ENCODE measurements around the gene CHPT1. TPM values are rescaled to one million over a fixed set of nuclear protein-coding genes. Genes with fewer than 3 reads are reported as not detected.

The CHPT1 gene
- total and polyA plus RNA-seq, 2 donors (not counting 3 experiments of a cell fraction or from before 2014, with no cell fraction given), result 12.1 to 19.3 TPM

DNA sequence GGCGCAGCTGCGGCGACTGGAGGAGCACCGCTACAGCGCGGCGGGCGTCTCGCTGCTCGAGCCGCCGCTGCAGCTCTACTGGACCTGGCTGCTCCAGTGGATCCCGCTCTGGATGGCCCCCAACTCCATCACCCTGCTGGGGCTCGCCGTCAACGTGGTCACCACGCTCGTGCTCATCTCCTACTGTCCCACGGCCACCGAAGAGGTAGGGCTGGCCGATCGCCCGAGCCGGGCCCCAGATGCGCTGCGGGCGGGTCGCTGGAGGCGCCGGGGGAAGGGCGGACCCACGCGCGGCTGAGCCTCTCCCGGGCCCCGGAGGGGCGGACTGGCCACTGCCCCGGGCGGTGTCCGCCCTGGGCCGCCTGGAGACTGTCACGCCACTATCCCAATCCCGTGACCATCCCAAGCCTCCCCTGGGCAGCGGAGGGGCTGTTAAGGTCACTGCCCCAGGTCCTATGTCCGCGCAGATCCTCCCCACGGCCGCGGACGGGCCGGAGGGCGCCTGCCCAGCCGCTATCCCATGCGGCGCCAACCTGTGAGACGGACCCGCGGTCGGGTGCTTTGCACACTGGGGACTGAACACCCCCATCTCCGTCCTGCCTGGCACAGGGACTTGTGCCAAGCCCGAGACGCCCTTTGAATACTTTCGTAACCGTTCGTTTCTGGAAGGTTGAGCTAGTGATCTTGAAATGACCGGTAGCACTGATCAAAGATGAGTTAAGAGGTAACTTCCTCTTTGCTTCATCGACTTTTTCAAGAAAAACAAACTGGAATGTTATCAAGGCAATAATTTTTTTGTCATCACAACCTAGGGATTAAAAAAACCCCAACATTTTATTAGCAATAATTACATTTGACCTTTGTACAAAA, 725 bp downstream of the CHPT1 start:
- intact Hi-C loops (cut with micrococcal nuclease), result loop anchor here (5.0 to 10.0 kb wide), 2 partner anchors 291 to 1123 kb away; partner anchors contain the start of genes ARL1 and GAS2L3
- no TSS peak for BruUV-seq (replicated peaks)

More for the DNA sequence above, 725 bp downstream of the CHPT1 start:
- CTCF ChIA-PET, result interaction anchor here (0.6 to 1.2 kb wide), 6 partner anchors 10 to 206 kb away, joined by 3 to 7 read pairs (median 4); no protein-coding TSS in a partner anchor
- no peak for TF ChIP-seq EZH2 (IDR thresholded peaks at IDR 0.05; ENCODE audit: borderline replicate concordance, low read depth, low read length, severe bottlenecking)
- no peak for TF ChIP-seq FOS (IDR thresholded peaks at IDR 0.05; ENCODE audit: borderline replicate concordance, insufficient read depth, low read length)
- TF ChIP-seq, protein P1, sequence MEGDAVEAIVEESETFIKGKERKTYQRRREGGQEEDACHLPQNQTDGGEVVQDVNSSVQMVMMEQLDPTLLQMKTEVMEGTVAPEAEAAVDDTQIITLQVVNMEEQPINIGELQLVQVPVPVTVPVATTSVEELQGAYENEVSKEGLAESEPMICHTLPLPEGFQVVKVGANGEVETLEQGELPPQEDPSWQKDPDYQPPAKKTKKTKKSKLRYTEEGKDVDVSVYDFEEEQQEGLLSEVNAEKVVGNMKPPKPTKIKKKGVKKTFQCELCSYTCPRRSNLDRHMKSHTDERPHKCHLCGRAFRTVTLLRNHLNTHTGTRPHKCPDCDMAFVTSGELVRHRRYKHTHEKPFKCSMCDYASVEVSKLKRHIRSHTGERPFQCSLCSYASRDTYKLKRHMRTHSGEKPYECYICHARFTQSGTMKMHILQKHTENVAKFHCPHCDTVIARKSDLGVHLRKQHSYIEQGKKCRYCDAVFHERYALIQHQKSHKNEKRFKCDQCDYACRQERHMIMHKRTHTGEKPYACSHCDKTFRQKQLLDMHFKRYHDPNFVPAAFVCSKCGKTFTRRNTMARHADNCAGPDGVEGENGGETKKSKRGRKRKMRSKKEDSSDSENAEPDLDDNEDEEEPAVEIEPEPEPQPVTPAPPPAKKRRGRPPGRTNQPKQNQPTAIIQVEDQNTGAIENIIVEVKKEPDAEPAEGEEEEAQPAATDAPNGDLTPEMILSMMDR (IDR thresholded peaks at IDR 0.05; ENCODE audit: extremely low read depth in 1 of 2, insufficient read depth in 1 of 2, low read depth in 1 of 2, low read length in 2 of 2), result no peak
- TF ChIP-seq POLR2AphosphoS5 (IDR thresholded peaks at IDR 0.05; ENCODE audit: insufficient read depth, low read depth, low read length), result no peak
- TF ChIP-seq GATA2 (IDR thresholded peaks at IDR 0.05; ENCODE audit: insufficient read depth, insufficient read length, low read depth, low read length), result no peak
- no peak for TF ChIP-seq JUN (IDR thresholded peaks at IDR 0.05; ENCODE audit: borderline replicate concordance, insufficient read depth, insufficient read length, low read depth)
- no peak for TF ChIP-seq MYC (IDR thresholded peaks at IDR 0.05; ENCODE audit: low read depth, low read length)
- TF ChIP-seq, protein P2, sequence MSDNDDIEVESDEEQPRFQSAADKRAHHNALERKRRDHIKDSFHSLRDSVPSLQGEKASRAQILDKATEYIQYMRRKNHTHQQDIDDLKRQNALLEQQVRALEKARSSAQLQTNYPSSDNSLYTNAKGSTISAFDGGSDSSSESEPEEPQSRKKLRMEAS (IDR thresholded peaks at IDR 0.05; ENCODE audit: insufficient read depth, insufficient read length), result no peak
- no peak for TF ChIP-seq POLR2A (IDR thresholded peaks at IDR 0.05; ENCODE audit: low read depth, low read length)
- Histone ChIP-seq H2AFZ (ENCODE audit: low read depth, low read length) (peak overlapping the region; percentile 76), H3K9me3 (replicated peaks; ENCODE audit: control insufficient read depth, insufficient read depth, low read length) (no peaks in the 10 kb centered on the region), H3K9ac (replicated peaks; ENCODE audit: extremely low read depth, insufficient read depth, low read length) (peak overlapping the region; percentile 61), H4K20me1 (replicated peaks; ENCODE audit: control insufficient read depth, extremely low read depth, insufficient read depth, low read length) (no peaks in the 10 kb centered on the region), H3K36me3 (ENCODE audit: control insufficient read depth in 2 of 2, extremely low read depth in 1 of 2, insufficient read depth in 2 of 2, low read length in 2 of 2) (no peaks in the 10 kb centered on the region), H3K4me1 (ENCODE audit: control insufficient read depth, extremely low read depth, insufficient read depth, low read length) (peaks cover 6% of the 10 kb centered on the region), H3K4me3 (replicated peaks in 1 of 3; ENCODE audit: insufficient read depth in 1 of 3, low read depth in 1 of 3, low read length in 3 of 3) (peak overlapping the region; percentile 72 to 82 (median 81)), H3K9me1 (replicated peaks; ENCODE audit: control insufficient read depth, extremely low read depth, insufficient read depth, low read length) (no peaks in the 10 kb centered on the region), H3K79me2 (ENCODE audit: control insufficient read depth, insufficient read depth, low read length) (peaks cover 21% of the 10 kb centered on the region), H3K27ac (ENCODE audit: insufficient read depth, low read depth, low read length) (peak overlapping the region; percentile 19), H3K4me2 (ENCODE audit: insufficient read depth, low read length) (peak overlapping the region; percentile 87), H3K27me3 (ENCODE audit: control insufficient read depth in 2 of 2, insufficient read depth in 2 of 2, low read length in 2 of 2) (no peaks in the 10 kb centered on the region)
- dilution Hi-C loops (cut with MboI; ENCODE audit: extremely low pct_ligation_motif_present, low sequenced_read_pairs), result no loop called here
- FAIRE-seq, result no peak
- DNase-seq (ENCODE audit: low read depth, low spot score), result peak; percentile 46
- POLR2A ChIA-PET, result no interaction called here

Data from endothelial cell of umbilical vein (primary cell).